Measurements from ENCODE around the gene TSPAN14.
A peak's percentile ranks its signal among the peaks of the same experiment; 100 is the strongest.

TSPAN14 gene

DNA sequence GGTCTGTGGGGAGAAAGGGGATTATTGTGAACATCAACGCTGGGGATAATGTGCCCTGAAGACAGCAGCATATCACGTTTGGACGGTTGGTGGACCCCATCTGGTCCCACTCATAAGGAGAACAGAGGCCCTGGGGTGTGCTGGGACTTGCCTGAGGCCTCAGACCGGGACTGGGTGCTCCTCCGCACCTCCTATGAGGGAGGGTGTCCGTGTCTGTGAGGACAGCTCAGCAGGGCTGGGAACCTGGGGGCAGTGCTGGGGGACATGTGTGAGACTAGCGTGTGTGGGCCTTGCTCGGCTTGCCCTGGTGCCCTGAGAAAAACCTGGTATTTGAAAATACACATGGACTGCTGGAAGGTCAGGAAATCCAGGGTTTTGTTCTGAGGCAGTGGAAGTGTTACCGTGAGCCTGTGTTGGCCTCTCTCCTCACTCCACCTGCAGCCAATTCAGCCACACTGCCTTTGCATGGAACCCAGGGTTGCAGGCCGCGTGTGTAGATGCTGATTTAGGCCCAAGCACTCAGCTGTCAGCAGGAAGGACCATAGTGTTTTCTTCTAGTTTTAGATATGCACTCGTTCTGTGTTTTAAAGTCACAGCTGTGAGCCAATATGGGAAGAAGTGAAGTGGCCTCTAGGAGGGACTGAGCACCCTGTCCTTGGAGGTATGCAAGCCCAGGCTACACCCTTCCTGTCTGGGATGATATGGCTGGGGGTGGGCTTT, 70.2 kb downstream of the TSPAN14 start:
- TF ChIP-seq POLR2AphosphoS5 (IDR thresholded peaks at IDR 0.05; ENCODE audit: low read depth): peak; percentile 38; the same call in 1 of the 2 replicates
- TF ChIP-seq, protein P1, sequence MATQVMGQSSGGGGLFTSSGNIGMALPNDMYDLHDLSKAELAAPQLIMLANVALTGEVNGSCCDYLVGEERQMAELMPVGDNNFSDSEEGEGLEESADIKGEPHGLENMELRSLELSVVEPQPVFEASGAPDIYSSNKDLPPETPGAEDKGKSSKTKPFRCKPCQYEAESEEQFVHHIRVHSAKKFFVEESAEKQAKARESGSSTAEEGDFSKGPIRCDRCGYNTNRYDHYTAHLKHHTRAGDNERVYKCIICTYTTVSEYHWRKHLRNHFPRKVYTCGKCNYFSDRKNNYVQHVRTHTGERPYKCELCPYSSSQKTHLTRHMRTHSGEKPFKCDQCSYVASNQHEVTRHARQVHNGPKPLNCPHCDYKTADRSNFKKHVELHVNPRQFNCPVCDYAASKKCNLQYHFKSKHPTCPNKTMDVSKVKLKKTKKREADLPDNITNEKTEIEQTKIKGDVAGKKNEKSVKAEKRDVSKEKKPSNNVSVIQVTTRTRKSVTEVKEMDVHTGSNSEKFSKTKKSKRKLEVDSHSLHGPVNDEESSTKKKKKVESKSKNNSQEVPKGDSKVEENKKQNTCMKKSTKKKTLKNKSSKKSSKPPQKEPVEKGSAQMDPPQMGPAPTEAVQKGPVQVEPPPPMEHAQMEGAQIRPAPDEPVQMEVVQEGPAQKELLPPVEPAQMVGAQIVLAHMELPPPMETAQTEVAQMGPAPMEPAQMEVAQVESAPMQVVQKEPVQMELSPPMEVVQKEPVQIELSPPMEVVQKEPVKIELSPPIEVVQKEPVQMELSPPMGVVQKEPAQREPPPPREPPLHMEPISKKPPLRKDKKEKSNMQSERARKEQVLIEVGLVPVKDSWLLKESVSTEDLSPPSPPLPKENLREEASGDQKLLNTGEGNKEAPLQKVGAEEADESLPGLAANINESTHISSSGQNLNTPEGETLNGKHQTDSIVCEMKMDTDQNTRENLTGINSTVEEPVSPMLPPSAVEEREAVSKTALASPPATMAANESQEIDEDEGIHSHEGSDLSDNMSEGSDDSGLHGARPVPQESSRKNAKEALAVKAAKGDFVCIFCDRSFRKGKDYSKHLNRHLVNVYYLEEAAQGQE (IDR thresholded peaks at IDR 0.05; ENCODE audit: insufficient replicate concordance, low read depth): no peak
- no peak overlapping the region for H3K27ac ChIP-seq (replicated peaks)
- no peaks in the 10 kb centered on the region for H3K27me3 ChIP-seq (ENCODE audit: insufficient read depth, poor library complexity, severe bottlenecking)
- DNase-seq (ENCODE audit: low read depth in 1 of 2, low spot score in 1 of 2): no peak
- H3K4me3 ChIP-seq (replicated peaks; ENCODE audit: insufficient read depth, low read length): no peak overlapping the region

DNA sequence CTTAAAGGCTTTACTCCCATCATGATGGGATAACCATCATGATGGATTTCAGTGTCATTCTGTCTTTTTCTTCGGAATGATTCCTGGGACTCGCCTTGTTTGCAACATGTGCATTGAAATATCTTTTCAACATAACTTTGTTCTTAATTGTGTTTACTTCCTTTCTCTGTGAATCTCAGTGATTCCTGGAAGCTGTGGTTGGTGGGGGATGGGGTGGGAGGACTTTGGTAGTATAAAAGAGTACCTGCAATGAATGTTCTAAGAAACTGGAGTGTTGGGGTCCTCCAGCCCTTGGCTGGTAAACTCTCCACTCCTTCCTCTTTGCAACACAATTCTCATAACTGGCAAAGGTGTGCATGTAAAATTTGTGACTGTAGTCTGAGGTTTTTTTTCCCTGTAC, 72.1 kb downstream of the TSPAN14 start:
- Histone ChIP-seq H3K27ac (replicated peaks) (no peak overlapping the region), H3K27me3 (ENCODE audit: insufficient read depth, poor library complexity, severe bottlenecking) (no peaks in the 10 kb centered on the region), H3K4me3 (replicated peaks; ENCODE audit: insufficient read depth, low read length) (no peak overlapping the region)
- DNase-seq (ENCODE audit: low read depth in 1 of 2, low spot score in 1 of 2): no peak
- TF ChIP-seq SPI1 (IDR thresholded peaks at IDR 0.05; ENCODE audit: borderline replicate concordance, low read depth) (no peak), GABPA (IDR thresholded peaks at IDR 0.05; ENCODE audit: low read depth) (no peak), POLR2AphosphoS5 (IDR thresholded peaks at IDR 0.05; ENCODE audit: low read depth) (no peak)
- TF ChIP-seq, protein P1 (IDR thresholded peaks at IDR 0.05; ENCODE audit: insufficient replicate concordance, low read depth): no peak
- TF ChIP-seq, protein P2, sequence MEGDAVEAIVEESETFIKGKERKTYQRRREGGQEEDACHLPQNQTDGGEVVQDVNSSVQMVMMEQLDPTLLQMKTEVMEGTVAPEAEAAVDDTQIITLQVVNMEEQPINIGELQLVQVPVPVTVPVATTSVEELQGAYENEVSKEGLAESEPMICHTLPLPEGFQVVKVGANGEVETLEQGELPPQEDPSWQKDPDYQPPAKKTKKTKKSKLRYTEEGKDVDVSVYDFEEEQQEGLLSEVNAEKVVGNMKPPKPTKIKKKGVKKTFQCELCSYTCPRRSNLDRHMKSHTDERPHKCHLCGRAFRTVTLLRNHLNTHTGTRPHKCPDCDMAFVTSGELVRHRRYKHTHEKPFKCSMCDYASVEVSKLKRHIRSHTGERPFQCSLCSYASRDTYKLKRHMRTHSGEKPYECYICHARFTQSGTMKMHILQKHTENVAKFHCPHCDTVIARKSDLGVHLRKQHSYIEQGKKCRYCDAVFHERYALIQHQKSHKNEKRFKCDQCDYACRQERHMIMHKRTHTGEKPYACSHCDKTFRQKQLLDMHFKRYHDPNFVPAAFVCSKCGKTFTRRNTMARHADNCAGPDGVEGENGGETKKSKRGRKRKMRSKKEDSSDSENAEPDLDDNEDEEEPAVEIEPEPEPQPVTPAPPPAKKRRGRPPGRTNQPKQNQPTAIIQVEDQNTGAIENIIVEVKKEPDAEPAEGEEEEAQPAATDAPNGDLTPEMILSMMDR (IDR thresholded peaks at IDR 0.05; ENCODE audit: insufficient read depth, low read length): no peak

DNA sequence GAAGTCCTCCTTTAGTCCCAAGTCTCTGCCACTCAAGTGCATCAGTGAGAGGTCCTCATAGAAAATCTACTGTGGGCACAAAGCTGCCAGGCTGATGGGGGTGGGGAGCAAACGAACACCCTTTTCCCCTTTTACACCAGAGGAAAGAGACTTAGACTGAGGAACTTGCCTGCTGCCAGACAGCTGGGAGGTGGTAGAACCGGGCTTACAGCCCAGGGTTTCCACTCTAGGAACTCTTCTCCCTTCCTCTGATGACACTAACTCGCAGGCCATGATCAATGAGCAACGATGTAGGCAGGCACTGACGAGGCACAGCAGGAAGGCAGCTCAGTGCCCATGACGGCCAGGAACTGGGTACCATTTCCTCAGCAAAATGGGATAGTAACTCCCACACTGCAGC, 72.6 kb downstream of the TSPAN14 start:
- peak in 1 of 2 experiments; percentile 51 for DNase-seq (ENCODE audit: low read depth in 1 of 2, low spot score in 1 of 2)
- Histone ChIP-seq H3K27me3 (ENCODE audit: insufficient read depth, poor library complexity, severe bottlenecking) (no peaks in the 10 kb centered on the region), H3K4me3 (replicated peaks; ENCODE audit: insufficient read depth, low read length) (no peak overlapping the region), H3K27ac (replicated peaks) (no peak overlapping the region)
- TF ChIP-seq, protein P1 (IDR thresholded peaks at IDR 0.05; ENCODE audit: insufficient replicate concordance, low read depth): no peak
- peak; percentile 1; the same call in 1 of the 2 replicates for TF ChIP-seq SPI1 (IDR thresholded peaks at IDR 0.05; ENCODE audit: borderline replicate concordance, low read depth)

DNA sequence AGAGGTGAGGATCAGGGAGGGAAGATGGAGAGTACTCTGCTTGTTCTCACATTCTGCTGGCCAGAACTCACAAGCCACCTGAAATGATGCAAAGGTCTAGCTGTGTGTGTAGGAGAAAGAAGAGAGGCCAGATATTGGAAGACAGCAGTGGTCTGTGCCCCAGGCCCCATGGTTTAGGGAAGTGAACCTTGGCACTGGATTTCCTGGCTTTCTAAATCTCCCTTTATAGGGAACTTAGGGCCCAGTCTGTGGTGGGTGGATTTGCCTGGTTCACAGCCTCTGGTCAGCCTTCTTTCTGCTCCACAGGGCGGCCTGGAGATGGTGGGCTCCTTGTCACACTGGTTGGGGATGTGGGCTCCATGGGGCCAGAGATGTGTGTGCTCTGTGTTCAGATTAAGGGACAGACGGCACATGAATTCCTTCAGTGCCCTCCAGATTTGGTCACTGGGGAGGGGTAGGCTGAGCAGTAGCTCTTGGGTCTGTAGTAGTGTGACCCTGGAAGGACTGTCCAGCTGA, 74.1 kb downstream of the TSPAN14 start:
- H3K4me3 ChIP-seq (replicated peaks; ENCODE audit: insufficient read depth, low read length): no peak overlapping the region
- no peaks in the 10 kb centered on the region for H3K27me3 ChIP-seq (ENCODE audit: insufficient read depth, poor library complexity, severe bottlenecking)
- DNase-seq (ENCODE audit: low read depth in 1 of 2, low spot score in 1 of 2): peak in 1 of 2 experiments; percentile 66
- TF ChIP-seq GABPA (IDR thresholded peaks at IDR 0.05; ENCODE audit: low read depth) (no peak), SPI1 (IDR thresholded peaks at IDR 0.05; ENCODE audit: borderline replicate concordance, low read depth) (peak; percentile 88)
- TF ChIP-seq, protein P2 (IDR thresholded peaks at IDR 0.05; ENCODE audit: insufficient read depth, low read length): no peak
- no peak overlapping the region for H3K27ac ChIP-seq (replicated peaks)

All from HL-60 (cell line).